ENCODE data around the gene DGKI.

DGKI gene

DNA sequence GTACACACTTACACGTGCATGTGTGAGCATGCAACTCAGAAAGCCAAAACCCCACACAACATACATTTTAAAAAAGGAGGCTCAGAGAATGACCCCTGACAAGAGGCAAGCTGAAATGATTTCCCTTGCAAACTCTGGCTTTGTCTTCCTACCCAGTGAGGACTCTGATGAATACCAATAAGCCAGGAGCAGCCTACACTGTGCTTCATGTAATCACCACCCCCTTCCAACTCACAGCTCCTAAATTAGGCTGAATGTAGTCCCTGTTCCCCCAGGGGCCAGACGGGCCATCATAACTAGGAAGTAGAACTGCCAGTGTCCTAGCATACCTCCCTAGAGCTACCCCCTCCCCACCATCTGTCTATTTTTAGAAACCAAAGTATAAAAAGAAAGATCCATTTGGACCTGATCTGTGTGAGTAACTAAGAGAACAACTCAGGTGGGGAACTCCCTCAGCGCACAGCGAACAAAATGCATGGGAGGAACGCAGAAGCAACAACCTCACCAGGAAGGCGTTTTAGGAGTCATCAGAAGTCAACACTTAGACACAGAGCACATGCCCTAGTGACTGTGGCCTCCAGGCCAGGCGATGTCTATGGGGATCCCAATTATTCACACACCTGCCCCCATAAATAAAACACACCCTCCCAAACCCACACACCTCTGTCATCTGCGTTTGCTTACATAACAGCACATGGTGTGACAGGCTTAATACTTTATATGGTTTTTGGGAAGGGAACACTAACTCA lies 1.9 kb downstream of the DGKI start:
- H3F3A ChIP-seq (ENCODE audit: control insufficient read depth, insufficient read depth) = no peaks in the 10 kb centered on the region
- H3K36me3 ChIP-seq (ENCODE audit: control insufficient read depth, low read length) = no peaks in the 10 kb centered on the region
- H3K9me2 ChIP-seq (replicated peaks; ENCODE audit: control insufficient read depth, low read length) = no peaks in the 10 kb centered on the region
- no peaks in the 10 kb centered on the region for H3K9me3 ChIP-seq (ENCODE audit: control insufficient read depth, insufficient read depth, low read length)
- no peak overlapping the region for H3K4me2 ChIP-seq (ENCODE audit: low read length)
- no peaks in the 10 kb centered on the region for H4K20me1 ChIP-seq (ENCODE audit: control insufficient read depth, insufficient read depth, low read depth, low read length)
- no peaks in the 10 kb centered on the region for H3K27me3 ChIP-seq (ENCODE audit: control insufficient read depth, low read length)
- TF ChIP-seq EZH2phosphoT487 (IDR thresholded peaks at IDR 0.05; ENCODE audit: borderline replicate concordance, low read length) (no peak), CTCF (IDR thresholded peaks at IDR 0.05; ENCODE audit: low read depth, low read length, poor library complexity, severe bottlenecking) (no peak)
- H3K4me3 ChIP-seq (ENCODE audit: low read length) = no peak overlapping the region
- no peaks in the 10 kb centered on the region for H3K79me2 ChIP-seq (ENCODE audit: control insufficient read depth, low read length)
- H3K27ac ChIP-seq (ENCODE audit: low read depth, low read length) = no peak overlapping the region
- no peaks in the 10 kb centered on the region for H3K4me1 ChIP-seq (ENCODE audit: control insufficient read depth, low read length)

- no peak for TF ChIP-seq EZH2phosphoT487 (IDR thresholded peaks at IDR 0.05; ENCODE audit: borderline replicate concordance, low read length)
- no peak for TF ChIP-seq CTCF (IDR thresholded peaks at IDR 0.05; ENCODE audit: low read depth, low read length, poor library complexity, severe bottlenecking)
- Histone ChIP-seq H3K4me1 (ENCODE audit: control insufficient read depth, low read length) (no peaks in the 10 kb centered on the region), H3K9me3 (ENCODE audit: control insufficient read depth, insufficient read depth, low read length) (no peaks in the 10 kb centered on the region), H3K9me2 (replicated peaks; ENCODE audit: control insufficient read depth, low read length) (no peaks in the 10 kb centered on the region), H3F3A (ENCODE audit: control insufficient read depth, insufficient read depth) (no peaks in the 10 kb centered on the region), H3K79me2 (ENCODE audit: control insufficient read depth, low read length) (no peaks in the 10 kb centered on the region), H3K27ac (ENCODE audit: low read depth, low read length) (no peak overlapping the region), H3K4me2 (ENCODE audit: low read length) (no peak overlapping the region), H4K20me1 (ENCODE audit: control insufficient read depth, insufficient read depth, low read depth, low read length) (no peaks in the 10 kb centered on the region), H3K36me3 (ENCODE audit: control insufficient read depth, low read length) (no peaks in the 10 kb centered on the region), H3K27me3 (ENCODE audit: control insufficient read depth, low read length) (no peaks in the 10 kb centered on the region), H3K4me3 (ENCODE audit: low read length) (no peak overlapping the region)
Observed at GRCh38 chr7:137839903-137840779, 6.6 kb downstream of the DGKI start.

- Histone ChIP-seq H3K27ac (ENCODE audit: low read depth, low read length) (no peak overlapping the region), H3K27me3 (ENCODE audit: control insufficient read depth, low read length) (no peaks in the 10 kb centered on the region), H3K36me3 (ENCODE audit: control insufficient read depth, low read length) (no peaks in the 10 kb centered on the region), H3K79me2 (ENCODE audit: control insufficient read depth, low read length) (no peaks in the 10 kb centered on the region), H3K9me3 (ENCODE audit: control insufficient read depth, insufficient read depth, low read length) (peaks cover under 1% of the 10 kb centered on the region; the same call in 1 of the 2 replicates), H3K4me2 (ENCODE audit: low read length) (no peak overlapping the region), H3K9me2 (replicated peaks; ENCODE audit: control insufficient read depth, low read length) (no peaks in the 10 kb centered on the region), H3K4me3 (ENCODE audit: low read length) (no peak overlapping the region), H3F3A (ENCODE audit: control insufficient read depth, insufficient read depth) (no peaks in the 10 kb centered on the region), H3K4me1 (ENCODE audit: control insufficient read depth, low read length) (no peaks in the 10 kb centered on the region), H4K20me1 (ENCODE audit: control insufficient read depth, insufficient read depth, low read depth, low read length) (no peaks in the 10 kb centered on the region)
- TF ChIP-seq EZH2phosphoT487 (IDR thresholded peaks at IDR 0.05; ENCODE audit: borderline replicate concordance, low read length) (no peak), CTCF (IDR thresholded peaks at IDR 0.05; ENCODE audit: low read depth, low read length, poor library complexity, severe bottlenecking) (no peak)
Observed at GRCh38 chr7:137838706-137839315, 8.0 kb downstream of the DGKI start.
